Fibroblast of pulmonary artery (primary cell): ENCODE data around the gene KANSL1L.
A peak's percentile ranks its signal among the peaks of the same experiment; 100 is the strongest.

Source experiments
- DNase-seq: peaks from one replicate; pipeline ENCODE4 v3.0.0-alpha.2; 2010; ENCODE audit warnings: low read depth
- H3K4me3 ChIP-seq: replicated peaks from 2 replicates; pipeline ENCODE4 v1.5.1; 2011; ENCODE audit warnings: low read depth, mild to moderate bottlenecking, control low read depth, low read length, moderate library complexity
- TF ChIP-seq, protein P1 (sequence below): IDR thresholded peaks from 2 replicates; pipeline ENCODE4 v1.5.1; 2011; ENCODE audit warnings: mild to moderate bottlenecking, control low read depth, low read length, inconsistent platforms; ENCODE audit errors: missing control alignments

KANSL1L gene

DNA sequence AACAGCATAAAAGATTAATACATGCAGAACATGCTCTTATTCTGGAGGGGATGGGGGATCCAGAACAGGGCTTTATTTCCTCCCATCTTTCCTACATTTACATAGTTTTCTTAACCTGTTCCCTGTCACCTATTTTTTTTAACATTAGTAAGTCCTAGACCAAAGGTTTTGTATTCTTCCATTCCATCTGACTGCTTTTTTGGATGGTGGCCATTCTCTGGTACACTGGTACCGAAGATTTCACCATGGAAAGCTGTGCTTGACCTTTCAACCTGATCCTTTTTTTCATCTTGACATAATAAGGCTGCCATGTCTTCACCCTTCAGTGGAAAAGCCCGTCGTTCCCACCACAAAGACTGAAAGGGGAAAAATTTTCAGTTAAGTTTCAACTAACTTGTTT is 148.4 kb downstream of the KANSL1L start:
- TF ChIP-seq, protein P1, sequence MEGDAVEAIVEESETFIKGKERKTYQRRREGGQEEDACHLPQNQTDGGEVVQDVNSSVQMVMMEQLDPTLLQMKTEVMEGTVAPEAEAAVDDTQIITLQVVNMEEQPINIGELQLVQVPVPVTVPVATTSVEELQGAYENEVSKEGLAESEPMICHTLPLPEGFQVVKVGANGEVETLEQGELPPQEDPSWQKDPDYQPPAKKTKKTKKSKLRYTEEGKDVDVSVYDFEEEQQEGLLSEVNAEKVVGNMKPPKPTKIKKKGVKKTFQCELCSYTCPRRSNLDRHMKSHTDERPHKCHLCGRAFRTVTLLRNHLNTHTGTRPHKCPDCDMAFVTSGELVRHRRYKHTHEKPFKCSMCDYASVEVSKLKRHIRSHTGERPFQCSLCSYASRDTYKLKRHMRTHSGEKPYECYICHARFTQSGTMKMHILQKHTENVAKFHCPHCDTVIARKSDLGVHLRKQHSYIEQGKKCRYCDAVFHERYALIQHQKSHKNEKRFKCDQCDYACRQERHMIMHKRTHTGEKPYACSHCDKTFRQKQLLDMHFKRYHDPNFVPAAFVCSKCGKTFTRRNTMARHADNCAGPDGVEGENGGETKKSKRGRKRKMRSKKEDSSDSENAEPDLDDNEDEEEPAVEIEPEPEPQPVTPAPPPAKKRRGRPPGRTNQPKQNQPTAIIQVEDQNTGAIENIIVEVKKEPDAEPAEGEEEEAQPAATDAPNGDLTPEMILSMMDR = no peak
- no peak for DNase-seq
- no peak overlapping the region for H3K4me3 ChIP-seq

DNA sequence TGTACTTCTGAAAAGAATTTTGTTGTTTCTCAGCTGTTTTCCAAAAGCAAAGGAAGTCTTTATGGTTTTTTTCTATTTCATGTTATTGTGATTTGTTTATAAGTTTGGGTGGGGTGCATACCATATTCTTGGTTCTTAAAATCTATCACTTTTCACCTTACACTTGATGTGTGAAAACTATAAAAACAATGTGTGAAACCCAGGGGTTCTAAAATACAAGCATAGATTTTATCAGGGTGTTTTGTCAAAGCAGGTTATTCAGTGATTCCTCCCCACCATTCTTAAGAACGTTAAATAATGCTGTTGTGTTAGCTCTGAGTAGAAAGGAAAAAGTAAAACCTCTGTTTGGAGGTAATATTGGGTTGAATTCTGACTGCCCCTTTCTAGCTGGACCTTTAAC is 151.1 kb downstream of the KANSL1L start:
- TF ChIP-seq, protein P1 = no peak
- no peak for DNase-seq
- no peak overlapping the region for H3K4me3 ChIP-seq

DNA sequence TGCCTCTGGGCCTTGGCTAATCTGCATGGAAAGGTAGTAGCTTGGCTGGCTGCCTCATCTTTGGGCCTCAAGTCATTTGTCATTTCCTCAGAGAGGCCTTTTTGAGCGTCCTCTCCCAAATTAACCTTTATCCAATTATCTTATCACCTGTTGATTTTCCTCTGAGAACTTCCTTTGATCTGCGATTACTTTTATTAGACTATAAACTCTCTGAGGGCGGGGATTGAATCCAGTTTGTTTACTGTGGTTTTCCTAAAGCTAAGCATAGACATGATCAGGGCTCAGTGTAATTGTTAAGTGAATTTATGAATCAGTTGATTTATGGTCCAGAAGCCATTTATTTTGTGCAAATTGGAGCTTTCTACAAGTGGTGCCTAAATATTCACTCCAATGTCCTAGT is 161.3 kb downstream of the KANSL1L start:
- DNase-seq = no peak
- no peak overlapping the region for H3K4me3 ChIP-seq
- TF ChIP-seq, protein P1 = no peak

DNA sequence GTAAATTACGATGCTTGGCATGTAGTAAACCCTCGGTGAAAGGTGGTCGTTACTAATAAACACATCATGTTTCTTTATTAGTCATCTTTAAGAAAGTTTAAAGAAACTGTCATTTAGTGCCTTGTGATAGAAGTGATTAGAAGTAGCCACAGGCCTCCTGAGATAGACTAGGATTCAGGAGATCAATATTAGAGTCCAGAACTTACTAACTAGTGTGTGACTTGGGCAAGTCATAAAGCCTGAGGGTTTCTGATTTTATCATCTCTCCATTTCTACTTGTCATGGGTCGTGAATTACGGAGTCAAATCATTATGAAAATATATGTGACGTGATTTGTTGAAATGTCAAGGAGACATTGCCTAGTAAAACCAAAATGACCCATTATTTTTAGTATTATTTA is 162.1 kb downstream of the KANSL1L start:
- TF ChIP-seq, protein P1 = no peak
- DNase-seq = no peak

DNA sequence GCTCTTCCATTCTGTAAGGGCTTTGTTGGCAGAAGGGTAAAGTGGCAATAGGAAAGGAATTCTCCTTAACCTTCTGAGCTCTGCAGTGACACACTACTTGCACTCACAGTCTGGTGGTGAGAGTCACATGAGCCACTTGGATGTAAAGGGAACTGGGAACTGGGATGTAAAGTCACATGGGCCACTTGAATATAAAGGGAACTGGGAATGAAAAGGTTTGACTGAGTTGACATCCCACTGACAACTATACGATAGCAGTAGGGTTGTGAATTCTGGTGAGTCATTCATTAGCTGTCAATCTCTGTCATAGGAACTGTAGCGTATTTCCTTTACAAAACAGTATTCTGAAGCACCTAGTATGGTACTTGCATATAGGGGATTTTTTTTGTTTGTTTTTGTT is 163.3 kb downstream of the KANSL1L start:
- TF ChIP-seq, protein P1 = no peak
- no peak for DNase-seq
- H3K4me3 ChIP-seq = no peak overlapping the region

More for the DNA sequence above, 162.1 kb downstream of the KANSL1L start:
- no peak overlapping the region for H3K4me3 ChIP-seq

DNA sequence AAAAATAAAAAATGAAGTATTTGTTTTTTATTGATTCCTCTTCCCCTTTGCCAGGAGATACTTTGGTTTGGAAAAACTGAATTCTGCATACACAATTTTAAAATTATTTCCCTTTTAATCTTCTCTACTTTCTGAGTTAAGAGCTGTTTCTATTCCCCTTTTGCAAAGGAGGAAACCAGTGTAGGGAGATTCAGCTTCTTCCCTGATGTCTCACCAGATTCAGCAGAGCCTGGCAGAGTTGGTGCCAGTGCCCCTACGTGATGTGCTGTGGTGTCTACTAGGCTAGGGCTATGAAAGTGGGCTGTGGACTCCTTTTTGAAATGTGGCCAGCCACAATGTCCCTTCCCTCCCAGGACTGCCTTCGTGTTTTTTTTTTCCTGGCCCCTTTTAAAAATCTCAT is 166.3 kb downstream of the KANSL1L start:
- TF ChIP-seq, protein P1 = no peak

DNA sequence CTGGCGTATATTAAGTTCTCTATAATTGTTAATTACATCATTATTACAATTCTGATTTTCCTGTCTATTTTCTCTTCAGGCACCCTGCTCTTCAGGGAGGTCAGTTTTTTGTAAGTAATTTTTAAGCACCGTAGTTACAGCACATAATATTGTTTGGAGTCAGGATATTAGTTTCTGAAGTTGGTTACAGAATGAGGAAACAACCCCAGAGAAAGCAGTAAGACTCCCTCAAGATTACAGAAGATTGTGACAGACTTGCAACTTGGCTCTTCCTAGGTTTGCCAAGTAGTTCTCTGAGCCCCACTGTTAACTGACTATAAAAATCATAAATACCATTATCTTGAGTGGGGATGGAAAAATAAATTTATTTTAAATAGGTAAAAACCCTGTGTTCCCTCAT is 167.8 kb downstream of the KANSL1L start:
- peak overlapping the region; percentile 100 for H3K4me3 ChIP-seq
- TF ChIP-seq, protein P1 = no peak

More for the DNA sequence above, 166.3 kb downstream of the KANSL1L start:
- H3K4me3 ChIP-seq = no peak overlapping the region
- DNase-seq = no peak

More for the DNA sequence above, 167.8 kb downstream of the KANSL1L start:
- DNase-seq = peak; percentile 18
